ES-I3 (cell line): ENCODE measurements around the gene ZNF789.
"Not testable (repeated sequence)": the region's sequence is repeated elsewhere in the genome, so short reads cannot be mapped to it uniquely, and the experiment has no call there.

Experiments used
- H3K36me3 ChIP-seq: 2 replicates; pipeline ENCODE4 v1.6.1; 2013; ENCODE audit warnings: mild to moderate bottlenecking, low read length, control low read depth, moderate library complexity; ENCODE audit not compliant: insufficient read depth
- H3K4me1 ChIP-seq: 2 replicates; pipeline ENCODE4 v1.6.1; 2013; ENCODE audit warnings: mild to moderate bottlenecking, control low read depth, low read length; ENCODE audit not compliant: insufficient read depth
- H3K9ac ChIP-seq: 2 replicates; pipeline ENCODE4 v1.6.1; 2013; ENCODE audit warnings: low read depth, mild to moderate bottlenecking, low read length, moderate library complexity
- H3K9me3 ChIP-seq: 2 replicates; pipeline ENCODE4 v1.6.1; 2013; ENCODE audit warnings: mild to moderate bottlenecking, low read length, moderate library complexity; ENCODE audit not compliant: control insufficient read depth, insufficient read depth

Gene ZNF789

DNA sequence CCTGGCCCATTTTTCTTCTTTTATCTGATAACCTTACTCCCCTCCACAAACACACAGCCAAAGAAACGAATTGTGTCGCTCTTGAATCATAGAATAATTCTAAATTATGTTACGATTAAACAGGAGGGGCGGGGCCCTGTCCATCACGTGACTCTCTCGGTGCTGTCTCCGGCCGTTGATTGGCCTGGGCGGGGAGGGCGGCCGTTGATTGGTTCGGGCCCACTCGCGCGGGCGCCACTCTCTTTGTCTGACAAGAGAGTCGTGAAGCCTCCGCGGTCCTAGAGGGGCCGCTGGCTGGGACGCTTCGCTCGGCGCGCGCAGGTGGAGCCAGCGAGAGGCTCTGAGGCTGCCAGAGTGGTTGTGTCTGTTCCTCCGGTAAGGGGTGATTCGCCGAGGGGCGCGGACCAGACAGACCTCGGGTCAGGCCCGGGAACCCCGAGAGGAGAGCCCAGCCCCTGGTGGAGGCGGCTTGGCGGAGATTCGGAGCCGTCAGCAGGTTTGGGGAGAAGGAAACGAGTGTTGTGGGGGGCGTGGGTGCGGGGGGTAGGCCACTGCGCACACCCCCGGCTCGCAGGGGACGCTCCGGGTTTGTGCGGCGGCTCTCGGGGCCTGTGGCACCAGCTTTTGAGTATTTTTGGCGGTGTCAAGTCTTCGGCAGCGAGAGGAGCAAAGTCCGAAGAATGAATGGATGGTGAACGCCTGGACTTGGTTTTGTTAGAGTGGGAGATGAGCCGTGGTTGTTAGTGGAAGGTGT lies at the start of gene ZNF789:
ZNF789 (plus strand) TSS at position 330 of the 754 bp plus-strand sequence. CDS start 3,567 bp downstream, outside the sequence.
- Histone ChIP-seq H3K4me1 (no peaks in the 10 kb centered on the region), H3K9ac (peak within 1 kb of the TSS; percentile 87), H3K9me3 (no peaks in the 10 kb centered on the region), H3K36me3 (0 out of 2 replicates have a peak, but pooled peaks cover 2% of the 10 kb centered on the region)

DNA sequence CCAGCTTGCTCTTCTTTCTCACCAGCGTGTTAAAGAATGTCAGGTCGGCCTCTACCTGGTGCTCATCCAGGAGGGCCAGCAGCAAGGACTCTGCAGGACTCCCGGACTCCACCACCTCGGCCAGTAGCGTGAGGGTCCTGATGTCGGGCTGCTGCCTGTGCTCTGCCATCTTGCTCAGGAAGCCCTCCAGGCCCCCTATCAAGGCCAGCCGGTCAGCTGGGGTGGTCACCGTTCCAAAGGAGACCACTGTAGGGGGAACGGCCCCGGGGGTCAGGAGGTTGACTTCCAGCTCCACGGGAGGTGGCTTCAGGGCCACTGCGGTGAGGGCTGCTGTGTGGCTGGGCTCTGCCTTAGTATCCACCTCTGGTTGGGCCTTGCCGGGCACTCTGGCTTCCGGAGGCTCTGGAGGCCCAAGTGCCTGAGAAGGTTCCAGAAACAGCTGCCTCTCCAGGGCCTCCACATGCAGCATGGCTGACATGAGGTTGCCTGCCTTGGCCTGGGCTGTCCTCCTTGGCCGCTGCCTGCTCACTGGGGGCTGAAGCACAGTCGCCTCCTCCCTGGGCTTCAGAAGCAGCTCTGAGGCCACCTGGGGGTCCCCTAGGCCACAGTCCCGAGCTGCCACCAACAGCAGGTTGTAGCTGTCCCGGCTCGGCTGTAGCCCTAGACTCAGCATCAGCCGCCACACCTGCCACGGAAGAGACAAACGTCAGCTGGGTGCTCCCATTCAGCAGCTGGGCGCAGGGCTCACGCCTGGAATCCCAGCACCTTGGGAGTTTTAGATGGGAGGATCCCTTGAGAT lies 47.6 kb upstream of the ZNF789 start:
- H3K9ac ChIP-seq, result no peak overlapping the region
- no peaks in the 10 kb centered on the region for H3K4me1 ChIP-seq
- H3K36me3 ChIP-seq, result peaks cover 6% of the 10 kb centered on the region
- no peaks in the 10 kb centered on the region for H3K9me3 ChIP-seq

DNA sequence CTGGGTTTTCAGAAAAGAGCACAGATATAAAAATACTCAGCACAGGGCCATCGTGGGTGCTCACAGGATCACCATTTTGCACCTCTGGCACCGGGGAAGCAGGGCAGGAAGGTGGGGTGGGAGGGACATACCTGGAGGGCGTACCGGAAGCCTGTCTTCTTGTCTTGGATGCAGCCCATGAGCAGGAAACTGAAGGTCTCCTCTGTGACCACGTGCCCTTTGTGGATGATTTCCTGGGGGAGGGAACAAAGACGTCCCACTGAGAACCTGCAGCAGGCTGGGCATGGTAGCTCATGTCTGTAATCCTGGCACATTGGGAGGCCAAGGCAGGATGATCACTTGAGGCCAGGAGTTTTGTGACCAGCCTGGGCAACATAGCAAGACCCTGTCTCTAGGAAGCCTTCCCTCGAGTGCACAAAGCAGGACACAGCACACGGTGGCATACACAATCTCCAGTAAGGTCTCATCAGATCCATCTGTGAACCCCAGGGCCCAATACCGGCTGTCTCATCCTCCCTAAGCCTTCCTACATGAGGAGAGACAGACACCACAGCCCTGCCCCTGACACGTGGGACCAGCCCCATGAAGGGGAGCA lies 43.6 kb upstream of the ZNF789 start:
- no peaks in the 10 kb centered on the region for H3K9me3 ChIP-seq
- H3K36me3 ChIP-seq, result peaks cover 5% of the 10 kb centered on the region
- no peaks in the 10 kb centered on the region for H3K4me1 ChIP-seq
- no peak overlapping the region for H3K9ac ChIP-seq

DNA sequence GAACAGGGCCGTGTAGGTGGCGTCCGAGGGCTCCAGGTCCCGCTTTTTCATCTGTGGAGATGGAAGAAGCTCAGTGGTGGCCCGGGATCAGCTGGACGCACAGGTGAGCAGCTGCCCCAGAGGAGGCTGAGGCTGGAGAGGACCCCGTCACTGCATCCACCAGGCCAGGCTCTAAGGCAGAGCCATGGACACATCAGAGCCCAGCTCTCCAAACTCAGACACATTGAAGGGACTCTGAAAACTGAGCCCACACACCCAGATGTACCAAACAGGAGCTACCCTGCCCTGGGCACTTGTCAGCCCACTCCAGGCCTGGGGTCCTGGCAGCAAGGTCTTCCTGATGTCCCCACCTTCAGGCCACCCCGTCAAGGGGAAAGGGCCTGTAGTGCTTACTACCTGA lies 42.9 kb upstream of the ZNF789 start:
- Histone ChIP-seq H3K9me3 (no peaks in the 10 kb centered on the region), H3K4me1 (no peaks in the 10 kb centered on the region), H3K36me3 (peaks cover 8% of the 10 kb centered on the region; the same call in 1 of the 2 replicates), H3K9ac (no peak overlapping the region)

DNA sequence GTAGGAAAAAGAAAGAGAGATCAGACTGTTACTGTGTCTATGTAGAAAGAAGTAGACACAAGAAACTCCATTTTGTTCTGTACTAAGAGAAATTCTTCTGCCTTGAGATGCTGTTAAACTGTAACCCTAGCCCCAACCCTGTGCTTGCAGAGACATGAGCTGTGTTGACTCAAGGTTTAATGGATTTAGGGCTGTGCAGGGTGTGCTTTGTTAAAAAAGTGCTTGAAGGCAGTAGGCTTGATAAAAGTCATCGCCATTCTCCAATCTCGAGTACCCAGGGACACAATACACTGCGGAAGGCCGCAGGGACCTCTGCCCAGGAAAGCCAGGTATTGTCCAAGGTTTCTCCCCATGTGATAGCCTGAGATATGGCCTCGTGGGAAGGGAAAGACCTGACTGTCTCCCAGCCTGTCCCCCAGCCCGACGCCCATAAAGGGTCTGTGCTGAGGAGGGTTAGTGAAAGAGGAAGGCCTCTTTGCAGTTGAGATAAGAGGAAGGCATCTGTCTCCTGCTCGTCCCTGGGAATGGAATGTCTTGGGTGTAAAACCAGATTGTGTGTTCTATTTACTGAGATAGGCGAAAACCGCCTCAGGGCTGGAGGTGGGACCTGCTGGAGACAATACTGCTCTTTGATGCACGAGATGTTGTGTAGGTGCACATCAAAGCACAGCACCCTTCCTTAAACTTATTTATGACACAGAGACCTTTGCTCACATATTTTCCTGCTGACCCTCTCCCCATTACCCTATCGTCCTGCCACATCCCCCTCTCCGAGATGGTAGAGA lies 40.7 kb upstream of the ZNF789 start:
- H3K9me3 ChIP-seq, H3K4me1 ChIP-seq, H3K9ac ChIP-seq: not testable (repeated sequence)
- peaks cover 11% of the 10 kb centered on the region; the same call in 1 of the 2 replicates for H3K36me3 ChIP-seq

DNA sequence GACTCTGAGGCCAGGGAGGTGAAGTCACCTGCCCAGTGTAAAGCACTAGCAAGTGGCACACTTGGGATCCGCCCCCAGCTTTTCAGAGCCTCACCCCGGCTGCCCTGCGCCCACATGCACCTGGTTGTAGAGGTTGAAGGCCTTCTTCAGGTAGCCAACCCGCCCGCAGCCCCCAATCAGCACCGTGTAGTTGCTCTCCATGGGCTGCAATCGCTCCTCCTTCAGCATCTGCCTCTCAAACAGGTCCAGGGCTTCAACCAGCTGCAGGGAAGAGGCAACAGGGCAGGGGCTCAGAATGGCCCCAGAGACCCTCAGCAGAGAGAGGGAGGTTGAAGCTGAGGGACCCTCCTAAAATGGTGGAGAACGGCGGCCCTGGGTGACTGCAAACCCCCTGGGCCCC lies 39.5 kb upstream of the ZNF789 start:
- Histone ChIP-seq H3K9ac (no peak overlapping the region), H3K36me3 (peaks cover 11% of the 10 kb centered on the region; the same call in 1 of the 2 replicates), H3K4me1 (no peaks in the 10 kb centered on the region), H3K9me3 (no peaks in the 10 kb centered on the region)

DNA sequence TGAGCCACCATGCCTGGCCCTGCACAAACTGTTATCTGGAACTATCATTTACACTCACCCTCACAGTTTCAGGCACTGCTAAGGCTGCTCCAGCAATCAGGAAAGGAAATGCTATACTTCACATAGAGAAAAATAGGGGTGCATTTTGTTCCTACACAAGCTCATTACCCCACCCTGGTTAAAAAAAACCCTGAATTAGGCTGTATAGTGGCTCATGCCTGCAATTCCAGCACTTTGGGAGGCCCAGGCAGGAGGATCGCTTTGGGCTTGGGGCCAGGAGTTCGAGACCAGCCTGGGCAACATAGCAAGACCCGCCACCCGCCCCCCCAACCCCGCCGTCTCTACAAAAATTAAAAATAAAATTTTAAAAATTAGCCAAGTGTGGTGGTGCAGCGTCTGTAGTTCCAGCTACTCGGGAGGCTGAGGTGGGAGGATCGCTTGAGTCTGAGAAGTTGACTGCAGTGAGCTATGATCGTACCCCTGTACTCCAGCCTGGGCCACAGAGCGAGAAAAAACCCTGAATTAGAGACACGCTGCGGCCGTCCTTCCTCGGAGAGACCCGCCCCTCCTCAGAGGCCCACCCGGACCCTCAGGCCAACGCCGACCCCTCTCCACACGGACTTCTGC lies 34.6 kb upstream of the ZNF789 start:
- peaks cover 9% of the 10 kb centered on the region for H3K36me3 ChIP-seq
- no peaks in the 10 kb centered on the region for H3K9me3 ChIP-seq
- H3K4me1 ChIP-seq, result peaks cover 6% of the 10 kb centered on the region; the same call in 1 of the 2 replicates
- H3K9ac ChIP-seq, result peak overlapping the region; percentile 94; the same call in 1 of the 2 replicates

DNA sequence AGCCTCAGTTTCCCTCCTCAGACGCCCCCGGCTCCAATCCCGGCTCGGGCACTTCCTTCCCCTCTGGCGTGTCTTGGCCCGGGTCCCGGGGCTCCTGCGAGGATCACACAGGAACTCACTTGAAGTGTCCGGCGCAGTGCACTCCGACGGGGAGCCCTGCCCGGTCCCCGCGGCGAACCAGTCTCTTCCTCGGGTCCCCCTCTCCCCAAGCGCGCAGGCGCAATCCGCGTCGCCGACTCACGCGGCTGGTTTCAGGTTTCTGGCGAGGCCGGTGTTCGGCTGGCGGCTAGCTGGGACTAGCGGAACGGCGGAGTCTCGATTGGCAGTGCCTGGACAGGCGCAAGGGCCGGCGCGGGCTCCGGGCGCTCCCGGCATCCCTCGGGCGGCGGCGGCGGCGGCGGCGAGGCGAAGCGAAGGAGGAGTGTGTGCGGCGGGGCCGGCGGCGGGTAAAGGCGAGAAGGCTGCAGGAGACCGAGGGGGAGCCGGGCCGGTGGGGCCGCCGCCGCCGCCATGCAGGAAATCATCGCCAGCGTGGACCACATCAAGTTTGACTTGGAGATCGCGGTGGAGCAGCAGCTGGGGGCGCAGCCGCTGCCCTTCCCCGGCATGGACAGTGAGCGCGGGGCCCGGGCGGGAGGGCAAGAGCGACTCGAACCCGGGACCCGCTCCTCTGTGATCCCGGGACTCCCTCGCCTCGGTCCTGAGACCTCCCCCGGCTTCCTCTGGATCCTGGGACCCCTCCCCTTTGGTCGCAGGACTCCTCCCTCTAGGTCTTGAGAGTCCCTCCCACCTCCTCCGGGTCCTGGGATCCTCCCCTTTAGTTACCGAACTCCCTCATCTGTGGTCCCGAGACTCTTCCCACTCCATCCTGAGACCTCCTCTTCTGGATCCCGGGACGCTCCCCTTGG lies 33.9 kb upstream of the ZNF789 start, which contains the start of the genes CPSF4 and PTCD1:
CPSF4 (plus strand) TSS at position 371 of the 908 bp plus-strand sequence; CDS start at position 511, 140 bp downstream.
PTCD1 (minus strand) TSS at position 226 of the 908 bp plus-strand sequence. CDS start 3,556 bp downstream, outside the sequence.
- H3K9me3 ChIP-seq, result no peaks in the 10 kb centered on the region
- peaks cover 6% of the 10 kb centered on the region; the same call in 1 of the 2 replicates for H3K4me1 ChIP-seq
- H3K9ac ChIP-seq, result peak within 1 kb of the TSS; percentile 94
- peaks cover 11% of the 10 kb centered on the region for H3K36me3 ChIP-seq

DNA sequence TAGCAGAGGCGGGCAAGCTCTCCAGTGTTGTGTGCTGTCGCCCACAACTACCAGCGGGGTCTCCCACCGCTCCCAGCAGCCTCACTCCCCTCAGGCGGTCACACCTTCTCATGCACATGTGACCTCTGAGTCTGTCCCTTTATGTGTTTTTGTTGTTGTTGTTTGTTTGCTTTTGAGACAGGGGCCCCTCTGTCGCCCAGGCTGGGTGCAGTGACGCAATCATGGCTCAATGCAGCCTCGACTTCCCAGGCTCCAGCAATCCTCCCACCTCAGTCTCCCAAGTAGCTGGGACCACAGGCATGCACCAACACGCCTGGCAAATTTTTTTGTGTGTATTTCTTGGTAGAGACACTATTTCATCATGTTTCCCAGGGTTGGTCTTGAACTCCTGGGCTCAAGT lies 32.5 kb upstream of the ZNF789 start:
- Histone ChIP-seq H3K36me3 (peaks cover 14% of the 10 kb centered on the region), H3K9me3 (no peaks in the 10 kb centered on the region), H3K4me1 (peaks cover 6% of the 10 kb centered on the region; the same call in 1 of the 2 replicates), H3K9ac (peak overlapping the region; percentile 94)

DNA sequence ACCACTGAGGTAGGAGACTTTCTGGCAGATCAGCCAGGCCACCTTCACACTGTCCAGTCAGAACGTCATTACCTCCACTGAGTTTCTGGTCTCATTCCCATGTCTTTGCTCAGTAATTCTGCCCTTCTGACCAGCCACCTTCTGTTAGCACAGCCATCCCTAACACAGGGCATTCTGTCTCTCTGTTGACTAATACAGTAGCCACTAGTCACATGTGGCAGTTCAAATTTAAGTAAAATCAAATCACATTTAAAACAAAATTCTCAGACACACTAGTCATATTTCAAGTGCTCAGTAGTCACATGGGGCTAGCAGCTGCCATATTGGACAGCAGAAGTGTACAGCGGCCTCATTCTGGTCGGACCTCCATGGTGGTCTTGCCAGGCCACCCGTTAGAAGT lies 26.6 kb upstream of the ZNF789 start:
- Histone ChIP-seq H3K9ac (no peak overlapping the region), H3K4me1 (peaks cover 5% of the 10 kb centered on the region; the same call in 1 of the 2 replicates), H3K36me3 (peaks cover 36% of the 10 kb centered on the region), H3K9me3 (no peaks in the 10 kb centered on the region)

DNA sequence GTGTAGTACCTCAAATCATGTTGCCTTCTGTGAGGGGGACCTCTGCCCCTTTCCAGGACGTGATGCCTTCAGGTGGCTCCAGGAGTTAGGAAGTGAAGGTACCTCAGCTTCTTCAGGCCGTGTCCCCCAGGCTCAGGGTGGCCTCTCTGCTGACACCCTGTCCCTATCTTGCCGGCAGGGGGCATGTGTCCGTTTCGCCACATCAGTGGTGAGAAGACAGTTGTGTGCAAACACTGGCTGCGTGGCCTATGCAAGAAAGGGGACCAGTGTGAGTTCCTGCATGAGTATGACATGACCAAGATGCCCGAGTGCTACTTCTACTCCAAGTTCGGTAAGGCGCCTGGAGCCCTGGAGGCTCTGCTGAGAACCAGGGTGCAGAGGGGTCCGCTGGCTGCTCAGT lies 24.7 kb upstream of the ZNF789 start:
- H3K9me3 ChIP-seq, result no peaks in the 10 kb centered on the region
- H3K4me1 ChIP-seq, result no peaks in the 10 kb centered on the region
- H3K36me3 ChIP-seq, result peaks cover 40% of the 10 kb centered on the region
- H3K9ac ChIP-seq, result no peak overlapping the region

DNA sequence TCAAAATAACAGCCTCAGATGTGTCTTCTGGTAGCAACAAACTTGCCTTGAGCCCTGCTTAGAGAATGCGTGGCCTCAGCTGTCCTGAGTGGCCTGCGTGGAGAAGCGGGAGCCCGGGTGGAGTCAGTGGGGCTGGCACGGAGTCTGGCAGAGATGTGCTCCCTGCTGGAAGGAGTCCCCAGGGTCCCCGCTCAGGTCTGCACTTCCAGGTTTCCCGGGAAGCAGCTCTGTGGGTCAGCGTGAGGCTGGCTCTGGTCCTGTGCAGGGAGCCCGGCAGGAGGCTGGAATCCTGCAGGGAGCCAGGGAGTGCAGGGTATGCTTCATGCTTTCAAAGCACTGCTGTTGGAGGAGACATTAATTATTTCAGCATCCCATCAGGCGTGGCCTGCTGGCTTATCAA lies 23.8 kb upstream of the ZNF789 start:
- Histone ChIP-seq H3K9me3 (no peaks in the 10 kb centered on the region), H3K4me1 (no peaks in the 10 kb centered on the region), H3K9ac (no peak overlapping the region), H3K36me3 (peaks cover 44% of the 10 kb centered on the region)
